ENCODE results near the gene ASB5.

The ASB5 gene

DNA sequence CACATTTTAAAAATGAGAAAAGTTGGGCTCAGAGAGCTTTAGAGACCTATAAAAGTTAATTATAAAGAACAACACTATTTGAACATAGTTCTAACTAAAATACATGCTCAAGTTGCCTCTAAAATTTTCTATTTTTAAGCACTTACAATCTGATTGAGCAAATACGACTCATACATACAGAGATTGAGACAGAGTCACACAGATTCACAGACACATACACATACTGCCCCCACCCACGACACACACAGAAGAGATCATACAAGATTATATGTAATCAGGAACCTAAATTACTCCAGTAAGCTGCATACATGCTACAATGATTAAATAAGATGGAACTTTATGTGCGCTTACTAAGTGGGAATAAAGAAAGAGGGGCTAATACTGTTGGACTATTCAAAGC is 2.7 kb upstream of the ASB5 start:
- TF ChIP-seq CTCF (conservative IDR thresholded peaks at IDR 0.05; ENCODE audit: control insufficient read depth, insufficient read depth, low read depth, low read length), result no peak
- no peak overlapping the region for H3K4me3 ChIP-seq (ENCODE audit: control insufficient read depth, low read depth, low read length)
- peak; percentile 64 for DNase-seq (ENCODE audit: low read depth)

GRCh38 chr4:176270669-176271068 is 1.6 kb upstream of the ASB5 start:
- peak; percentile 99 for DNase-seq (ENCODE audit: low read depth)
- peak overlapping the region; percentile 15 for H3K4me3 ChIP-seq (ENCODE audit: control insufficient read depth, low read depth, low read length)
- no peak for TF ChIP-seq CTCF (conservative IDR thresholded peaks at IDR 0.05; ENCODE audit: control insufficient read depth, insufficient read depth, low read depth, low read length)

- TF ChIP-seq CTCF (conservative IDR thresholded peaks at IDR 0.05; ENCODE audit: control insufficient read depth, insufficient read depth, low read depth, low read length), result no peak
- no peak overlapping the region for H3K4me3 ChIP-seq (ENCODE audit: control insufficient read depth, low read depth, low read length)
- no peak for DNase-seq (ENCODE audit: low read depth)
Measured at GRCh38 chr4:176266026-176266425, 3.0 kb downstream of the ASB5 start.

GRCh38 chr4:176262243-176262642 is 6.8 kb downstream of the ASB5 start:
- H3K4me3 ChIP-seq (ENCODE audit: control insufficient read depth, low read depth, low read length), result no peak overlapping the region
- DNase-seq (ENCODE audit: low read depth), result no peak
- TF ChIP-seq CTCF (conservative IDR thresholded peaks at IDR 0.05; ENCODE audit: control insufficient read depth, insufficient read depth, low read depth, low read length), result no peak

DNA sequence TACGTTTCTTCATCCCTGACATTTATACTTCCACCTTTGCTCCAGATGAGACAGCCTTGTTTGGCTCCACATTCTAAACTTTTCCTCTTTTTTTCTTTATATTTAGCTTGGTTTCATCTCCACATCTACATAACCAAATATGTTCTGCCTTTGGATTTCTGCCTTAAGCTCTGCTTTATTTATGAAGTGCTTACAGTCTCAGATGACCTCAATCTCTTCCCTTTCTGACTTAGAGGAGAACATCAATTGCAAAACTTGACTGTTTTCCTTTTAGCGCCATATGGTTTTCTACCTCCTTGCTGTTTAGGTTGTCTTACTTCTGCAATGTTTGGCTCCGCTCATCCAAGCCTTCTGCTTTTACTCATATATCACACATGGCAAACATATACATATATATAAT is 7.5 kb downstream of the ASB5 start:
- TF ChIP-seq CTCF (conservative IDR thresholded peaks at IDR 0.05; ENCODE audit: control insufficient read depth, insufficient read depth, low read depth, low read length), result no peak
- peak; percentile 89 for DNase-seq (ENCODE audit: low read depth)

DNA sequence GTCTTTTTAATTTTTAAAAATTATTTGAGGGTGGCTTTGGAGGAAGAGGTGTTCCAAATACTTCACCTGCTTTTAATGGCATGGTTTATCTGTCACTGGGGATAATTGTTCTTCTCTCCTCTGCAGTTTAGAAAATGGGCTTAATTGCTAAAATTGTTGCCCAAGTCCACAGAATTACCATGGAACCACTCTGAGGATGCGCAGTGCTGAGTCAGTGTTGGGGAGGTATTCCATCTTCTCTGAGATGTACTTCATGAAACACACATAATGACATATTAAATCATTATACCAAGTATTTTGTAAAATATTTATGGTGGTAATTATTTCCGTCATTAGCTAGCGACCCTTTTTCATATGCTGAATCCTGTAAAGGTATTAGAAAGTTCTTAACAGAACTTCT is 8.0 kb downstream of the ASB5 start:
- TF ChIP-seq CTCF (conservative IDR thresholded peaks at IDR 0.05; ENCODE audit: control insufficient read depth, insufficient read depth, low read depth, low read length), result no peak
- no peak overlapping the region for H3K4me3 ChIP-seq (ENCODE audit: control insufficient read depth, low read depth, low read length)
- DNase-seq (ENCODE audit: low read depth), result peak; percentile 37

More for the DNA sequence above, 7.5 kb downstream of the ASB5 start:
- H3K4me3 ChIP-seq (ENCODE audit: control insufficient read depth, low read depth, low read length), result no peak overlapping the region

Data from fibroblast of mammary gland (primary cell).